ENCODE measurements around the gene PHC3.

PHC3 gene

GRCh38 chr3:170162630-170163029, 18.9 kb downstream of the PHC3 start:
- H3K27ac Mint-ChIP-seq = peak overlapping the region; percentile 68
- no peak overlapping the region for H3K4me3 Mint-ChIP-seq
- H3K27me3 Mint-ChIP-seq = no peaks in the 10 kb centered on the region
- peaks cover 15% of the 10 kb centered on the region for H3K9me3 Mint-ChIP-seq
- DNase-seq = no peak
- H3K4me1 Mint-ChIP-seq = peaks cover 48% of the 10 kb centered on the region
- peaks cover 68% of the 10 kb centered on the region for H3K36me3 Mint-ChIP-seq (ENCODE audit: low read depth)
- no peak for ATAC-seq

GRCh38 chr3:170162052-170162451, 19.5 kb downstream of the PHC3 start:
- peaks cover 49% of the 10 kb centered on the region for H3K4me1 Mint-ChIP-seq
- ATAC-seq (peak; percentile 88), DNase-seq (no peak)
- peaks cover 68% of the 10 kb centered on the region for H3K36me3 Mint-ChIP-seq (ENCODE audit: low read depth)
- H3K27ac Mint-ChIP-seq = peak overlapping the region; percentile 68
- no peak overlapping the region for H3K4me3 Mint-ChIP-seq
- H3K27me3 Mint-ChIP-seq = no peaks in the 10 kb centered on the region
- H3K9me3 Mint-ChIP-seq = peaks cover 15% of the 10 kb centered on the region

GRCh38 chr3:170159933-170160332, 21.6 kb downstream of the PHC3 start:
- Mint-ChIP-seq H3K27ac (no peak overlapping the region), H3K4me1 (peaks cover 62% of the 10 kb centered on the region), H3K4me3 (no peak overlapping the region), H3K9me3 (peaks cover 15% of the 10 kb centered on the region), H3K27me3 (no peaks in the 10 kb centered on the region), H3K36me3 (ENCODE audit: low read depth) (peaks cover 58% of the 10 kb centered on the region)
- DNase-seq = no peak
- no peak for ATAC-seq

- Mint-ChIP-seq H3K9me3 (peaks cover 15% of the 10 kb centered on the region), H3K4me3 (no peak overlapping the region), H3K27ac (peak overlapping the region; percentile 34), H3K27me3 (no peaks in the 10 kb centered on the region), H3K4me1 (peaks cover 62% of the 10 kb centered on the region), H3K36me3 (ENCODE audit: low read depth) (peaks cover 59% of the 10 kb centered on the region)
- ATAC-seq (no peak), DNase-seq (no peak)
Observed at GRCh38 chr3:170159459-170159858, 22.1 kb downstream of the PHC3 start.

- DNase-seq (no peak), ATAC-seq (no peak)
- Mint-ChIP-seq H3K27ac (no peak overlapping the region), H3K4me1 (peaks cover 56% of the 10 kb centered on the region), H3K9me3 (no peaks in the 10 kb centered on the region), H3K27me3 (no peaks in the 10 kb centered on the region), H3K36me3 (ENCODE audit: low read depth) (peaks cover 36% of the 10 kb centered on the region), H3K4me3 (no peak overlapping the region)
Observed at GRCh38 chr3:170155604-170156003, 25.9 kb downstream of the PHC3 start.

GRCh38 chr3:170154569-170155143, 26.9 kb downstream of the PHC3 start:
- Mint-ChIP-seq H3K9me3 (no peaks in the 10 kb centered on the region), H3K27me3 (no peaks in the 10 kb centered on the region), H3K4me3 (peak overlapping the region; percentile 5), H3K36me3 (ENCODE audit: low read depth) (peaks cover 33% of the 10 kb centered on the region), H3K27ac (peak overlapping the region; percentile 49), H3K4me1 (peaks cover 50% of the 10 kb centered on the region)
- DNase-seq (no peak), ATAC-seq (no peak)

GRCh38 chr3:170154084-170154483, 27.4 kb downstream of the PHC3 start:
- Mint-ChIP-seq H3K27ac (peak overlapping the region; percentile 48), H3K9me3 (no peaks in the 10 kb centered on the region), H3K4me1 (peaks cover 45% of the 10 kb centered on the region), H3K27me3 (no peaks in the 10 kb centered on the region), H3K36me3 (ENCODE audit: low read depth) (peaks cover 31% of the 10 kb centered on the region), H3K4me3 (no peak overlapping the region)
- DNase-seq (no peak), ATAC-seq (no peak)

- H3K36me3 Mint-ChIP-seq (ENCODE audit: low read depth) = peaks cover 33% of the 10 kb centered on the region
- DNase-seq (no peak), ATAC-seq (no peak)
- no peaks in the 10 kb centered on the region for H3K27me3 Mint-ChIP-seq
- H3K9me3 Mint-ChIP-seq = no peaks in the 10 kb centered on the region
- H3K27ac Mint-ChIP-seq = no peak overlapping the region
- no peak overlapping the region for H3K4me3 Mint-ChIP-seq
- peaks cover 38% of the 10 kb centered on the region for H3K4me1 Mint-ChIP-seq
Observed at GRCh38 chr3:170151536-170151935, 30.0 kb downstream of the PHC3 start.

- no peaks in the 10 kb centered on the region for H3K27me3 Mint-ChIP-seq
- DNase-seq (no peak), ATAC-seq (no peak)
- H3K9me3 Mint-ChIP-seq = no peaks in the 10 kb centered on the region
- H3K4me1 Mint-ChIP-seq = peaks cover 30% of the 10 kb centered on the region
- H3K36me3 Mint-ChIP-seq (ENCODE audit: low read depth) = peaks cover 44% of the 10 kb centered on the region
- H3K27ac Mint-ChIP-seq = no peak overlapping the region
- H3K4me3 Mint-ChIP-seq = no peak overlapping the region
Observed at GRCh38 chr3:170149016-170149415, 32.5 kb downstream of the PHC3 start.

- Mint-ChIP-seq H3K36me3 (ENCODE audit: low read depth) (peaks cover 43% of the 10 kb centered on the region), H3K4me3 (no peak overlapping the region), H3K9me3 (no peaks in the 10 kb centered on the region), H3K27ac (no peak overlapping the region), H3K27me3 (no peaks in the 10 kb centered on the region), H3K4me1 (peaks cover 21% of the 10 kb centered on the region)
- ATAC-seq (no peak), DNase-seq (no peak)
Observed at GRCh38 chr3:170145278-170145677, 36.3 kb downstream of the PHC3 start.

- ATAC-seq = peak; percentile 99
Observed at GRCh38 chr3:170144437-170144843, 37.1 kb downstream of the PHC3 start.

GRCh38 chr3:170142373-170142772, 39.2 kb downstream of the PHC3 start:
- no peak for ATAC-seq
- Mint-ChIP-seq H3K27me3 (no peaks in the 10 kb centered on the region), H3K36me3 (ENCODE audit: low read depth) (peaks cover 33% of the 10 kb centered on the region), H3K9me3 (no peaks in the 10 kb centered on the region), H3K4me1 (peaks cover 30% of the 10 kb centered on the region), H3K4me3 (no peak overlapping the region), H3K27ac (no peak overlapping the region)
- DNase-seq = no peak

More at GRCh38 chr3:170144437-170144843, 37.1 kb downstream of the PHC3 start:
- Mint-ChIP-seq H3K27me3 (no peaks in the 10 kb centered on the region), H3K4me3 (no peak overlapping the region), H3K9me3 (no peaks in the 10 kb centered on the region), H3K27ac (peak overlapping the region; percentile 14), H3K36me3 (ENCODE audit: low read depth) (peaks cover 38% of the 10 kb centered on the region), H3K4me1 (peaks cover 21% of the 10 kb centered on the region)
- no peak for DNase-seq

GRCh38 chr3:170137986-170138385, 43.5 kb downstream of the PHC3 start:
- ATAC-seq = no peak
- Mint-ChIP-seq H3K27me3 (no peaks in the 10 kb centered on the region), H3K36me3 (ENCODE audit: low read depth) (peaks cover 46% of the 10 kb centered on the region), H3K4me1 (peaks cover 26% of the 10 kb centered on the region), H3K9me3 (peaks cover 9% of the 10 kb centered on the region), H3K4me3 (no peak overlapping the region), H3K27ac (no peak overlapping the region)
- no peak for DNase-seq

- peak; percentile 95 for ATAC-seq
- Mint-ChIP-seq H3K9me3 (peaks cover 9% of the 10 kb centered on the region), H3K27ac (peak overlapping the region; percentile 70), H3K27me3 (no peaks in the 10 kb centered on the region), H3K36me3 (ENCODE audit: low read depth) (peaks cover 64% of the 10 kb centered on the region), H3K4me3 (no peak overlapping the region), H3K4me1 (peaks cover 47% of the 10 kb centered on the region)
- DNase-seq = peak; percentile 45
Observed at GRCh38 chr3:170132335-170132734, 49.2 kb downstream of the PHC3 start.

GRCh38 chr3:170130532-170130931, 51.0 kb downstream of the PHC3 start:
- ATAC-seq (no peak), DNase-seq (no peak)
- H3K4me3 Mint-ChIP-seq = no peak overlapping the region
- peaks cover 9% of the 10 kb centered on the region for H3K9me3 Mint-ChIP-seq
- H3K4me1 Mint-ChIP-seq = peaks cover 45% of the 10 kb centered on the region
- peaks cover 55% of the 10 kb centered on the region for H3K36me3 Mint-ChIP-seq (ENCODE audit: low read depth)
- no peaks in the 10 kb centered on the region for H3K27me3 Mint-ChIP-seq
- H3K27ac Mint-ChIP-seq = peak overlapping the region; percentile 42

GRCh38 chr3:170128977-170129431, 52.5 kb downstream of the PHC3 start:
- no peaks in the 10 kb centered on the region for H3K27me3 Mint-ChIP-seq
- peaks cover 4% of the 10 kb centered on the region for H3K9me3 Mint-ChIP-seq
- H3K4me3 Mint-ChIP-seq = peak overlapping the region; percentile 6
- ATAC-seq = peak; percentile 72
- peaks cover 45% of the 10 kb centered on the region for H3K4me1 Mint-ChIP-seq
- DNase-seq = no peak
- H3K36me3 Mint-ChIP-seq (ENCODE audit: low read depth) = peaks cover 45% of the 10 kb centered on the region
- H3K27ac Mint-ChIP-seq = peak overlapping the region; percentile 65

Measured in activated naive CD8-positive, alpha-beta T cell treated with anti-CD3 and anti-CD28 coated beads, Interleukin-2, amount 50 U/mL, for 24 hours (primary cell).